Immature natural killer cell (primary cell): ENCODE measurements around the gene TMEM184A. TPM values are rescaled to one million over a fixed set of nuclear protein-coding genes. Genes with fewer than 3 reads are reported as not detected.
A peak's percentile ranks its signal among the peaks of the same experiment; 100 is the strongest.

Experiments
- DNase-seq, 3 donors: peaks; one replicate each; pipeline ENCODE4 v3.0.0; 2022; ENCODE audit warnings: mixed read lengths in 1 of 3
- H3K27ac Mint-ChIP-seq, 6 donors: one replicate each; pipeline ENCODE4 v1.8.0; 2020; ENCODE audit warnings: mixed read lengths in 6 of 6, mild to moderate bottlenecking in 5 of 6, inconsistent platforms in 4 of 6, moderate library complexity in 3 of 6
- H3K27me3 Mint-ChIP-seq, 3 donors: one replicate each; pipeline ENCODE4 v1.8.0; 2020 to 2021; ENCODE audit warnings: low read depth in 3 of 3, mild to moderate bottlenecking in 3 of 3, mixed read lengths in 3 of 3, moderate library complexity in 3 of 3, inconsistent platforms in 1 of 3
- H3K36me3 Mint-ChIP-seq, 3 donors: one replicate each; pipeline ENCODE4 v1.8.0; 2020; ENCODE audit warnings: mixed read lengths in 3 of 3, inconsistent platforms in 2 of 3, mild to moderate bottlenecking in 2 of 3
- H3K4me1 Mint-ChIP-seq, 2 donors: one replicate each; pipeline ENCODE4 v1.8.0; 2020; ENCODE audit warnings: inconsistent platforms in 2 of 2, mild to moderate bottlenecking in 2 of 2, mixed read lengths in 2 of 2, moderate library complexity in 1 of 2
- H3K4me3 Mint-ChIP-seq, 5 donors: one replicate each; pipeline ENCODE4 v1.8.0; 2020; ENCODE audit warnings: mild to moderate bottlenecking in 5 of 5, mixed read lengths in 5 of 5, inconsistent platforms in 3 of 5, moderate library complexity in 3 of 5
- H3K9me3 Mint-ChIP-seq, 6 donors: one replicate each; pipeline ENCODE4 v1.8.0; 2020; ENCODE audit warnings: mild to moderate bottlenecking in 6 of 6, mixed read lengths in 6 of 6, inconsistent platforms in 4 of 6, moderate library complexity in 3 of 6
- polyA plus RNA-seq, 3 donors: library from polyadenylated mRNA; unstranded; fragments of 300-500 nt; fragmentation: Illumina TruSeq; gene quantifications; one replicate each; pipeline ENCODE4 v1.2.3, GENCODE V29; 2021

The TMEM184A gene
- polyA plus RNA-seq, 3 donors from 2014 or later, result not detected

- no peak for DNase-seq
- Mint-ChIP-seq H3K36me3 (no peaks in the 10 kb centered on the region), H3K27ac (no peak overlapping the region), H3K4me3 (no peak overlapping the region), H3K4me1 (peaks cover 6% of the 10 kb centered on the region in 2 donors), H3K27me3 (peaks cover 0 to 19% (median 9%) of the 10 kb centered on the region in 3 donors), H3K9me3 (no peaks in the 10 kb centered on the region)
Measured at GRCh38 chr7:1539882-1540775, 15.9 kb downstream of the TMEM184A start.

- peaks cover 6 to 9% of the 10 kb centered on the region in 2 donors for H3K4me1 Mint-ChIP-seq
- no peak for DNase-seq
- peak overlapping the region in 1 of 6 donors; percentile 29 for H3K27ac Mint-ChIP-seq
- H3K4me3 Mint-ChIP-seq, result no peak overlapping the region
- H3K36me3 Mint-ChIP-seq, result no peaks in the 10 kb centered on the region
- H3K9me3 Mint-ChIP-seq, result no peaks in the 10 kb centered on the region
- peaks cover 0 to 16% (median 9%) of the 10 kb centered on the region in 3 donors for H3K27me3 Mint-ChIP-seq
Measured at GRCh38 chr7:1539181-1539881, 16.7 kb downstream of the TMEM184A start.

- H3K27me3 Mint-ChIP-seq, result peaks cover 0 to 16% (median 9%) of the 10 kb centered on the region in 3 donors
- H3K27ac Mint-ChIP-seq, result peak overlapping the region in 1 of 6 donors; percentile 29
Measured at GRCh38 chr7:1538544-1539180, 17.3 kb downstream of the TMEM184A start.

GRCh38 chr7:1537535-1538412, 18.2 kb downstream of the TMEM184A start:
- DNase-seq, result no peak
- H3K4me1 Mint-ChIP-seq, result peaks cover 16 to 21% of the 10 kb centered on the region in 2 donors
- peak overlapping the region in 1 of 6 donors; percentile 57 for H3K27ac Mint-ChIP-seq
- H3K4me3 Mint-ChIP-seq, result no peak overlapping the region
- H3K36me3 Mint-ChIP-seq, result no peaks in the 10 kb centered on the region
- H3K9me3 Mint-ChIP-seq, result no peaks in the 10 kb centered on the region
- peaks cover 1 to 18% (median 11%) of the 10 kb centered on the region in 3 donors for H3K27me3 Mint-ChIP-seq

More at GRCh38 chr7:1538544-1539180, 17.3 kb downstream of the TMEM184A start:
- Mint-ChIP-seq H3K4me1 (peaks cover 7 to 12% of the 10 kb centered on the region in 2 donors), H3K9me3 (no peaks in the 10 kb centered on the region), H3K4me3 (no peak overlapping the region), H3K36me3 (no peaks in the 10 kb centered on the region)
- DNase-seq, result no peak

- Mint-ChIP-seq H3K36me3 (no peaks in the 10 kb centered on the region), H3K27ac (no peak overlapping the region), H3K9me3 (no peaks in the 10 kb centered on the region), H3K4me1 (peaks cover 25 to 30% of the 10 kb centered on the region in 2 donors), H3K27me3 (peaks cover 7 to 22% (median 11%) of the 10 kb centered on the region in 3 donors), H3K4me3 (peak overlapping the region in 1 of 5 donors; percentile 35)
- DNase-seq, result no peak
Measured at GRCh38 chr7:1536743-1537534, 19.1 kb downstream of the TMEM184A start.

- Mint-ChIP-seq H3K9me3 (no peaks in the 10 kb centered on the region), H3K4me1 (peaks cover 30 to 35% of the 10 kb centered on the region in 2 donors), H3K27ac (no peak overlapping the region)
Measured at GRCh38 chr7:1536455-1536742, 19.6 kb downstream of the TMEM184A start.

GRCh38 chr7:1535701-1536454, 20.1 kb downstream of the TMEM184A start:
- Mint-ChIP-seq H3K36me3 (no peaks in the 10 kb centered on the region), H3K4me1 (peaks cover 30 to 35% of the 10 kb centered on the region in 2 donors), H3K9me3 (no peaks in the 10 kb centered on the region), H3K27me3 (peaks cover 14 to 27% (median 14%) of the 10 kb centered on the region in 3 donors), H3K27ac (no peak overlapping the region), H3K4me3 (no peak overlapping the region)
- DNase-seq, result no peak

More at GRCh38 chr7:1536455-1536742, 19.6 kb downstream of the TMEM184A start:
- Mint-ChIP-seq H3K27me3 (peaks cover 13 to 28% (median 15%) of the 10 kb centered on the region in 3 donors), H3K4me3 (peak overlapping the region in 1 of 5 donors; percentile 35), H3K36me3 (no peaks in the 10 kb centered on the region)
- no peak for DNase-seq

GRCh38 chr7:1535100-1535458, 20.9 kb downstream of the TMEM184A start:
- Mint-ChIP-seq H3K36me3 (no peaks in the 10 kb centered on the region), H3K27ac (no peak overlapping the region), H3K4me1 (peaks cover 30 to 37% of the 10 kb centered on the region in 2 donors), H3K27me3 (peaks cover 16 to 25% (median 17%) of the 10 kb centered on the region in 3 donors), H3K4me3 (no peak overlapping the region), H3K9me3 (no peaks in the 10 kb centered on the region)
- no peak for DNase-seq

- Mint-ChIP-seq H3K36me3 (no peaks in the 10 kb centered on the region), H3K4me3 (peak overlapping the region in 1 of 5 donors; percentile 15)
Measured at GRCh38 chr7:1534330-1535099, 21.5 kb downstream of the TMEM184A start.

GRCh38 chr7:1533547-1534329, 22.3 kb downstream of the TMEM184A start:
- Mint-ChIP-seq H3K4me3 (peak overlapping the region; percentile 48 to 92 (median 90)), H3K36me3 (no peaks in the 10 kb centered on the region), H3K9me3 (no peaks in the 10 kb centered on the region), H3K27me3 (peaks cover 17 to 30% (median 18%) of the 10 kb centered on the region in 3 donors), H3K4me1 (peaks cover 30 to 39% of the 10 kb centered on the region in 2 donors), H3K27ac (peak overlapping the region; percentile 95 to 97 (median 96))
- no peak for DNase-seq

More at GRCh38 chr7:1534330-1535099, 21.5 kb downstream of the TMEM184A start:
- no peak for DNase-seq
- peaks cover 30 to 39% of the 10 kb centered on the region in 2 donors for H3K4me1 Mint-ChIP-seq
- H3K27me3 Mint-ChIP-seq, result peaks cover 17 to 28% (median 18%) of the 10 kb centered on the region in 3 donors
- H3K27ac Mint-ChIP-seq, result peak overlapping the region in 4 of 6 donors; percentile 24 to 74 (median 44)
- H3K9me3 Mint-ChIP-seq, result no peaks in the 10 kb centered on the region

GRCh38 chr7:1533255-1533546, 22.8 kb downstream of the TMEM184A start:
- Mint-ChIP-seq H3K9me3 (no peaks in the 10 kb centered on the region), H3K4me3 (peak overlapping the region; percentile 87 to 92 (median 90)), H3K36me3 (no peaks in the 10 kb centered on the region), H3K27ac (peak overlapping the region; percentile 95 to 97 (median 96)), H3K4me1 (peaks cover 30 to 39% of the 10 kb centered on the region in 2 donors), H3K27me3 (peaks cover 17 to 32% (median 18%) of the 10 kb centered on the region in 3 donors)
- DNase-seq, result no peak
